Adrenal gland (tissue), 5 donors: ENCODE data around the gene ARHGAP19.

Experiments
- POLR2A ChIP-seq, 2 donors: fragments of 450-650 bp; IDR thresholded peaks; one replicate each; pipeline ENCODE4 v1.6.1; 2017; ENCODE audit warnings: antibody characterized with exemption in 2 of 2, mild to moderate bottlenecking in 2 of 2, moderate library complexity in 1 of 2
- TF ChIP-seq, protein P1 (sequence below), 6 experiments: fragments of 450-650 bp in 4 of 6; fragments of 200-600 bp in 2 of 6; sonication (generic) in 1 of 6; IDR thresholded peaks; 1 replicate in 5 of 6; 2 replicates in 1 of 6; pipeline versions ENCODE4 v1.5.1 to v1.8.0; 2016 to 2021; ENCODE audit warnings: antibody characterized with exemption in 6 of 6, mild to moderate bottlenecking in 2 of 6, moderate library complexity in 1 of 6
- donor health status: DM: no; HTN: no; CAD: no.

- TF ChIP-seq, protein P1, sequence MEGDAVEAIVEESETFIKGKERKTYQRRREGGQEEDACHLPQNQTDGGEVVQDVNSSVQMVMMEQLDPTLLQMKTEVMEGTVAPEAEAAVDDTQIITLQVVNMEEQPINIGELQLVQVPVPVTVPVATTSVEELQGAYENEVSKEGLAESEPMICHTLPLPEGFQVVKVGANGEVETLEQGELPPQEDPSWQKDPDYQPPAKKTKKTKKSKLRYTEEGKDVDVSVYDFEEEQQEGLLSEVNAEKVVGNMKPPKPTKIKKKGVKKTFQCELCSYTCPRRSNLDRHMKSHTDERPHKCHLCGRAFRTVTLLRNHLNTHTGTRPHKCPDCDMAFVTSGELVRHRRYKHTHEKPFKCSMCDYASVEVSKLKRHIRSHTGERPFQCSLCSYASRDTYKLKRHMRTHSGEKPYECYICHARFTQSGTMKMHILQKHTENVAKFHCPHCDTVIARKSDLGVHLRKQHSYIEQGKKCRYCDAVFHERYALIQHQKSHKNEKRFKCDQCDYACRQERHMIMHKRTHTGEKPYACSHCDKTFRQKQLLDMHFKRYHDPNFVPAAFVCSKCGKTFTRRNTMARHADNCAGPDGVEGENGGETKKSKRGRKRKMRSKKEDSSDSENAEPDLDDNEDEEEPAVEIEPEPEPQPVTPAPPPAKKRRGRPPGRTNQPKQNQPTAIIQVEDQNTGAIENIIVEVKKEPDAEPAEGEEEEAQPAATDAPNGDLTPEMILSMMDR (IDR thresholded peaks at IDR 0.05) = no peak
- TF ChIP-seq POLR2A (IDR thresholded peaks at IDR 0.05) = no peak
These were observed 29.4 kb upstream of the ARHGAP19 start for GRCh38 chr10:97321804-97322190.
